ENCODE results near the gene OFD1.

Gene OFD1

DNA sequence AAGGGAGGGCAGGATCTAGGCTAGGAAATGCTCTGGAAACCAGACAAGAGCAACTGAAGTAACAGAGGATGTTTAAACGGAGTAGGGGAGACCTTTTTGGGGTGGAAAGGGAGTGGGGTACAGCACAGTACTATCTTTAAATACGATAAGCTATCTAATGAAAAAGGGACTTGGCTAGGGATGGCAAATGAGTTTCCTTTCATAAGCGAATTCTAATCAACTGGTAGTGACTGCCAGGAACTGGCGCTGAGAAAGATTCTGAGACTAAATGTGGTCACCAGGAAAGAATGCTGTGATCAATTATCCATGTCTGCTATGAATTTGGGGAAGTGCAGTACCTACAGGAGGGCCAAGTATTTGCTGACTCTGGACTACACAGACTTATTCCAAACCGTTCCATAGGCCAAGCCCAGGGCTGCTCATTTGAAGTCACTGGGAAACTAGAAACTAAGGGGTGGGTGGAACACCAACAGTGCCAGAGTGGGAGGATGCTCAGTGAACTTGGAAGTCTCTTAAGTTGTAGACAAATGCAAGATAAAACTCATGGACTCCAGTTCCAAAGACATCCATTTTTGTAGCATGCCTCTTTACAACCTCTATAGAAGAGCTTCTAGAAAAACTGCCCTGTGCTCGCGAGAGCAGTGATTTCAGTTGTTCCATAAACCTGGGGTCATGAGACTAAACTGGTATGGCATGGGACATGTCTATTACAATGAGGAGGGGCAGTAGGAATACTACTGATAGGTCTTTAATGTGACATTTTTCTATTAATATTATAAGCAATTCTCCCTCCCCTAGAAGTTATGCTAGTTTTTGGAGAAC is 2.1 kb upstream of the OFD1 start:
- peaks cover 63% of the 10 kb centered on the region for H3K79me2 ChIP-seq (ENCODE audit: insufficient read depth, low read length)

DNA sequence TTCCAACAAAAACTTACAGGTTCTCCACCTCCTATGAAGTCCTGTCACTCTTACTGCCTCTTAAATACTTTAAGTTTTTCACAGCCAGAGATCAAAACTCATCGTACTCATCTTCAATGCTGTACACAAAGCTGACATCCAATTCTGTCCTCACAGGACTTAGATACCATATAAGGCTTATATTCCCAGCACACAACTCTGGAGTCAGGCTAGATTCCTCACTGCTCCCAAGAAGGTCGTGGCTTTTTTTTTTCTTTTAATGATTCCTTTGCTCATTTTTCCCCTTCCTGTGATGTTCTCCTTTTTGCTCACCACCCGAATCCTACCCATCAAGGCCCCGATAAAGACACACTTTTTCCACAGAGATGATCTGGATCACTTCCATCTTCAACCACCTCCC is 1.0 kb upstream of the OFD1 start:
- H3K79me2 ChIP-seq (ENCODE audit: insufficient read depth, low read length), result peaks cover 60% of the 10 kb centered on the region
- peaks cover 21% of the 10 kb centered on the region; the same call in 1 of the 2 replicates for H3F3A ChIP-seq (ENCODE audit: insufficient read depth)
- peak overlapping the region; percentile 95 for H3K27ac ChIP-seq (ENCODE audit: low read depth, low read length)
- no peaks in the 10 kb centered on the region for H4K20me1 ChIP-seq (ENCODE audit: low read depth, low read length)
- H3K4me3 ChIP-seq (ENCODE audit: insufficient read depth, low read length, poor library complexity, severe bottlenecking), result peak overlapping the region; percentile 78
- H3K9me2 ChIP-seq (replicated peaks; ENCODE audit: insufficient read depth, low read length), result no peaks in the 10 kb centered on the region
- no peaks in the 10 kb centered on the region for H3K27me3 ChIP-seq (ENCODE audit: low read length)
- H3K4me2 ChIP-seq (ENCODE audit: low read depth, low read length, poor library complexity, severe bottlenecking), result peak overlapping the region; percentile 88
- peaks cover 10% of the 10 kb centered on the region; the same call in 1 of the 2 replicates for H3K36me3 ChIP-seq (ENCODE audit: low read length)
- H2AFZ ChIP-seq (ENCODE audit: low read depth, low read length, severe bottlenecking), result no peak overlapping the region
- TF ChIP-seq EZH2phosphoT487 (conservative IDR thresholded peaks at IDR 0.05; ENCODE audit: low read length), result no peak
- TF ChIP-seq, protein P1, sequence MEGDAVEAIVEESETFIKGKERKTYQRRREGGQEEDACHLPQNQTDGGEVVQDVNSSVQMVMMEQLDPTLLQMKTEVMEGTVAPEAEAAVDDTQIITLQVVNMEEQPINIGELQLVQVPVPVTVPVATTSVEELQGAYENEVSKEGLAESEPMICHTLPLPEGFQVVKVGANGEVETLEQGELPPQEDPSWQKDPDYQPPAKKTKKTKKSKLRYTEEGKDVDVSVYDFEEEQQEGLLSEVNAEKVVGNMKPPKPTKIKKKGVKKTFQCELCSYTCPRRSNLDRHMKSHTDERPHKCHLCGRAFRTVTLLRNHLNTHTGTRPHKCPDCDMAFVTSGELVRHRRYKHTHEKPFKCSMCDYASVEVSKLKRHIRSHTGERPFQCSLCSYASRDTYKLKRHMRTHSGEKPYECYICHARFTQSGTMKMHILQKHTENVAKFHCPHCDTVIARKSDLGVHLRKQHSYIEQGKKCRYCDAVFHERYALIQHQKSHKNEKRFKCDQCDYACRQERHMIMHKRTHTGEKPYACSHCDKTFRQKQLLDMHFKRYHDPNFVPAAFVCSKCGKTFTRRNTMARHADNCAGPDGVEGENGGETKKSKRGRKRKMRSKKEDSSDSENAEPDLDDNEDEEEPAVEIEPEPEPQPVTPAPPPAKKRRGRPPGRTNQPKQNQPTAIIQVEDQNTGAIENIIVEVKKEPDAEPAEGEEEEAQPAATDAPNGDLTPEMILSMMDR (IDR thresholded peaks at IDR 0.05; ENCODE audit: insufficient read depth, low read length, poor library complexity, severe bottlenecking), result no peak
- no peaks in the 10 kb centered on the region for H3K9me3 ChIP-seq (ENCODE audit: insufficient read depth, low read length)
- peak overlapping the region; percentile 80 for H3K9ac ChIP-seq (ENCODE audit: low read length)

More for the DNA sequence above, 2.1 kb upstream of the OFD1 start:
- H3K4me2 ChIP-seq (ENCODE audit: low read depth, low read length, poor library complexity, severe bottlenecking), result peak overlapping the region; percentile 88
- peaks cover 6% of the 10 kb centered on the region; the same call in 1 of the 2 replicates for H3K36me3 ChIP-seq (ENCODE audit: low read length)
- H3K9me2 ChIP-seq (replicated peaks; ENCODE audit: insufficient read depth, low read length), result no peaks in the 10 kb centered on the region
- H4K20me1 ChIP-seq (ENCODE audit: low read depth, low read length), result no peaks in the 10 kb centered on the region
- no peaks in the 10 kb centered on the region for H3K27me3 ChIP-seq (ENCODE audit: low read length)
- no peak for TF ChIP-seq EZH2phosphoT487 (conservative IDR thresholded peaks at IDR 0.05; ENCODE audit: low read length)
- TF ChIP-seq, protein P1 (IDR thresholded peaks at IDR 0.05; ENCODE audit: insufficient read depth, low read length, poor library complexity, severe bottlenecking), result no peak
- H3K9ac ChIP-seq (ENCODE audit: low read length), result peak overlapping the region; percentile 80
- no peak overlapping the region for H2AFZ ChIP-seq (ENCODE audit: low read depth, low read length, severe bottlenecking)
- H3F3A ChIP-seq (ENCODE audit: insufficient read depth), result peaks cover 21% of the 10 kb centered on the region; the same call in 1 of the 2 replicates
- peak overlapping the region; percentile 95 for H3K27ac ChIP-seq (ENCODE audit: low read depth, low read length)
- peak overlapping the region; percentile 78 for H3K4me3 ChIP-seq (ENCODE audit: insufficient read depth, low read length, poor library complexity, severe bottlenecking)
- no peaks in the 10 kb centered on the region for H3K9me3 ChIP-seq (ENCODE audit: insufficient read depth, low read length)

DNA sequence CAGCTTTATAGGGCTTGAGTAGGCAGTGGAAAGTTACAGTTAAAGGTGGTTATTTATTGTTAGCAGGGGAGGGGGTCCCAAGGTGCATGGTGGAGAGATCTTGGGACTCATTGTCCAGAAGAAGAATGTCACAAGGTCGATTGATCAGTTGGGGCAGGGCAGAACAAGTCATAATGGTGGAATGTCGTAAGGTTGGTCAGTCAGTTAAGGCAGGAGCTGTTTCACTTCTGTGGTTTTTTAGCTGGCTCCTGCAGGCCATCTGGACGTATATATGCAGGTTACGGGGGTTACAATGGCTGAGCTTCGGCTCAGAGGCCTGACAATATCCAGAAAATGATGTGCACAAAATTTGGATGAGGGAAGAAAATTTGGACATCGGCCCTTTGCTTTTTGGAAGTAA is 7.1 kb downstream of the OFD1 start:
- H3K4me2 ChIP-seq (ENCODE audit: low read depth, low read length, poor library complexity, severe bottlenecking), result no peak overlapping the region
- H3K79me2 ChIP-seq (ENCODE audit: insufficient read depth, low read length), result peaks cover 7% of the 10 kb centered on the region; the same call in 1 of the 2 replicates
- H3K9me2 ChIP-seq (replicated peaks; ENCODE audit: insufficient read depth, low read length), result no peaks in the 10 kb centered on the region
- H2AFZ ChIP-seq (ENCODE audit: low read depth, low read length, severe bottlenecking), result no peak overlapping the region
- H3K36me3 ChIP-seq (ENCODE audit: low read length), result peaks cover 11% of the 10 kb centered on the region; the same call in 1 of the 2 replicates
- no peaks in the 10 kb centered on the region for H3K9me3 ChIP-seq (ENCODE audit: insufficient read depth, low read length)
- H3K4me3 ChIP-seq (ENCODE audit: insufficient read depth, low read length, poor library complexity, severe bottlenecking), result no peak overlapping the region
- no peak overlapping the region for H3K9ac ChIP-seq (ENCODE audit: low read length)
- H3F3A ChIP-seq (ENCODE audit: insufficient read depth), result no peaks in the 10 kb centered on the region
- no peak for TF ChIP-seq EZH2phosphoT487 (conservative IDR thresholded peaks at IDR 0.05; ENCODE audit: low read length)
- H3K27ac ChIP-seq (ENCODE audit: low read depth, low read length), result no peak overlapping the region
- H4K20me1 ChIP-seq (ENCODE audit: low read depth, low read length), result no peaks in the 10 kb centered on the region
- H3K27me3 ChIP-seq (ENCODE audit: low read length), result no peaks in the 10 kb centered on the region

Data from SU-DHL-6 (cell line).